NCI-H510A treated with DMSO at 0.1 percent for 48 hours (cell line): ENCODE results near the gene SLC25A48.
"Not testable (repeated sequence)": the region's sequence is repeated elsewhere in the genome, so short reads cannot be mapped to it uniquely, and the experiment has no call there.

Experiments used
- DNase-seq: peaks from one replicate; lab custom pipeline; 2025; lab: John Stamatoyannopoulos, UW

SLC25A48 gene

GRCh38 chr5:135857630-135858311 is 23.3 kb downstream of the SLC25A48 start:
- DNase-seq: no peak

- not testable (repeated sequence) for DNase-seq
These were observed 24.7 kb downstream of the SLC25A48 start for GRCh38 chr5:135859186-135859585.

DNA sequence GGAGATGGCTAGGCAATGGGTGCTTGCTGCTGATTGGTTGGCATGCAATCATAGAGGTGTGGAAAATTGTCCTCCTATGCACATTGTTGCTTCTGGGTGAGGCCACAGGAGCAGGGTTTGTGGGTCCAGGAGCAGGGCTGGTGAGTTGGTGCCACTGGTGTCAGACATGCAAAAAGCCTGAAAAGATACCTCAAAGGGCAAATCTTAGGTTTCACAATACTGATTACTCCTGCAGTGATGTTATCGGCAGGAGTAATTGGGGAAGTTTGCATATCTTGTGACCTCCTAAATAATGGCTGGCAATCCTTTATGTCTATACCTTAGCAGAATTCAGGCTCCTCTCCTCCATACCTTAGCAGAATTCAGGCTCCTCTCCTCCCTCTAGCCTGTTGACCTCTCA is 25.2 kb downstream of the SLC25A48 start:
- no peak for DNase-seq

GRCh38 chr5:135861641-135862040 is 27.2 kb downstream of the SLC25A48 start:
- DNase-seq: no peak

DNA sequence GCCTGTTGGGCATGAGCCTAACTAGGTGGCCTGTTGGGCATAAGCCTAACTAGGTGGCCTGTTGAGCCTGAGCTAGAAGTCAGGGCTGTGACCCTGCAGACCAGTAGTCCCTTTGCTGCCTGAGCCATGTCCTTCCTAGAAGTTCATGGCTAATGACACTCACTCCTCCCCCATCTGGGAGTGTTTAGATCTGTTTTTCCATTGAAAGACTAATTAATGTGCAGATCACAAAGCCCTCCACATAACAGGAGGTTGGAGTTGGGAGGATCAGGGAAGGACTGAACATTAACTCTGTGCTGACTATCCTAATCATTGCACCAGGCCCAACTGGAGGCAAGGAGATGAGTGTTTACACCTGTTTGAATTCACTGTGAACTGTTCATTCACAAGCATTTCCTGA is 27.6 kb downstream of the SLC25A48 start:
- no peak for DNase-seq

- no peak for DNase-seq
These were observed 28.3 kb downstream of the SLC25A48 start for GRCh38 chr5:135862744-135863143.

GRCh38 chr5:135864503-135865435 is 30.3 kb downstream of the SLC25A48 start:
- DNase-seq: no peak

GRCh38 chr5:135866016-135866415 is 31.6 kb downstream of the SLC25A48 start:
- no peak for DNase-seq

GRCh38 chr5:135867599-135867998 is 33.1 kb downstream of the SLC25A48 start:
- DNase-seq: no peak

GRCh38 chr5:135868681-135869080 is 34.2 kb downstream of the SLC25A48 start:
- no peak for DNase-seq

DNA sequence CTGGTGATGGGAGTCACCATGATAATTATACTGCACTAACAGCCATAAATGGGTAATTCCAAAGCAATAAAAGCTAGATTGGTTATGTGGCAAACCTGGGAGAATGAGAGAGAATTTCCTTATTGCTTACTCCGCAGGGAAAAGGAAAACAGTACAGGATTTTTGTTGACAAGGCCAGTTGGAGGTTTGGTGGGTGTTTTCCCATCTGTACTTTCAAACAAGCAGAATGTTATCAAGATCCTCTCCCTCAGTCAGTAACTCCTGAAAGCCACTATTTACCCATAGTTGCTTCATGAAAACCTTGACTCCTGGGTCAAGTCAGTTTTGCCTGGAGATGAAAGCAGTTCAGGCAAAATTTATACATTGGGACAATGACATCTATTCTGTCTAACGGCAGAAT is 34.8 kb downstream of the SLC25A48 start:
- no peak for DNase-seq

DNA sequence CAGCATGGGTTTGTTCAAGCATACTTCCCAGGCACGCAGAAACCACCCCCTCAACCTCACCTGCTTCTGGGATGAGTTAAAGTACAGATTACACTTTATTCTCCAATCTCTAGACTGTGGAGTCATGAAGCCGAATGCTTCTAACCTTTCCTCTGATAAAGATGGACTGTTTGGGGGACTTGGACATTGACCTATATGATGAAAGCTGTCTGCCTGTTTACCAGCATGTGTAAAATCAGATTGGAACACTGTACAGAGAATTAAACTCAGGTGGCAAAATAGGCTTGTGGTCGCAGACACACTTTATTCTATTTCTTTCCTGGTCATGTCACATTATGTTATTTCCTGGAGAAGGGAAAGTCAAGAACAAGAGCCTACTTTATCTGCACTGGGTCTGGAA is 35.5 kb downstream of the SLC25A48 start:
- no peak for DNase-seq

GRCh38 chr5:135871268-135871915 is 36.9 kb downstream of the SLC25A48 start:
- no peak for DNase-seq

DNA sequence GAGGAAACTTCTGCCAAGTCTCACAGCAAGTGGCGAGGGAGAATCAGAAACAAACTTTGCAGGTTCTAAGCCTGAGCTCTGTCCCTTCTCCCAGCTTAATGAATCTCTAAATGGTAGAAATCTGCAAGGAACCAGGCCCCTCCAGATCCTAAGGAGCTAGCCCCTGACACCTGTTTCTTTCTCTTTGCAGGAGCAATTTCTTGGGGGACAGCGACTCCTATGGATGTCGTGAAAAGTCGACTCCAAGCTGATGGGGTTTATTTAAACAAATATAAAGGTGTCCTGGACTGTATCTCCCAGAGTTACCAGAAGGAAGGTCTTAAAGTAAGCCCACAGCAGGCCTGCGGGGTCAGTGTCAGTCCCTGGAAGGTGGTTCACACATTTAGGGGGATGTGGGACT is 39.4 kb downstream of the SLC25A48 start:
- no peak for DNase-seq

DNA sequence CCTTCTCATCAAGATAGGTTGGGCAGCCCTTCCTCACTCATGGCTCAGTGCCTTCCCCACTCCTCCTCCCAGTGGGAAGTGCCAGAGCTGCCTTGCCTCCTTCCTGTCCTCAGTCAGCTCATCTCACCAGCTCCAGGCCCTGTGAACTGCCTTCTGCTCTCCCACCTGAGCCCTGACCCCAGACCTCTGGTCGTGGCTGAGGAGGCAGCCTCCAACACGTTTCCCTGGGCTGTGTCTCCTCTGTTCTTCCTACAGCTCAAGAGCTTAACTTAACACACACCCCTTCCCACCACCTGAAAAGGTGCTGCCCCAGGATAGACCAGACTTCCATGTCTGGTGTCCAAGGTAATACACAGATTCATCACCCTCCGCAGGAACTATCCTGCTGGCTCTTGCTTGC is 40.0 kb downstream of the SLC25A48 start:
- DNase-seq: no peak

- no peak for DNase-seq
These were observed 41.1 kb downstream of the SLC25A48 start for GRCh38 chr5:135875567-135875966.

- DNase-seq: no peak
These were observed 41.7 kb downstream of the SLC25A48 start for GRCh38 chr5:135876146-135876545.

DNA sequence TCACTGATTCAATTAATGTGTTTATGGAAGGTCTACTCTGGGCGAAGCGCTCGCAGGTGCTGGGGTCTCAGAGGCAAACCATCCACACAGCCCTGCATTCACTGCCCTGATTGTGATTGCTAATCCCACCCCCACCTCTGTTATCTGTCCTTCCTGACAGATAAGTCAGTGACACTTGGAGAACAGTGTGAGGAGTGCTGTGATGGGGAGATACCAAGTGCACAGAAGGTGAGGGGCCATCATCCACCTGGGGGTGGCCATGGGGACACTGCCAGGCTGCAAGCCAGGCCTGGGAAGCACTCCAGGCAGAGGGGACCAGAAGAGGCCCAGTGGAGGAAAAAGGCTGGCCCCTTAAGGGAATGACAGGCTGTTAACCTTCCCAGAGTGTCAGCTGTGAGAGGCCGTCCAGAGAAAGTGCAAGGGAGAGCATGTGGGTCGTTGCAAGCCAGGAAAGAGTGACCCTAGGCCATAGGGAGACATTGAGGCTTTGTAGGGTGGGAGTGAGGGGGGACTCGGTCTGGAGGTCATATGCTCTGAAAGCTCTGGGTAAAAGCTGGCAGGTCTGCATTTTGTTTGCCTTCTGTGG is 43.2 kb downstream of the SLC25A48 start:
- DNase-seq: no peak

DNA sequence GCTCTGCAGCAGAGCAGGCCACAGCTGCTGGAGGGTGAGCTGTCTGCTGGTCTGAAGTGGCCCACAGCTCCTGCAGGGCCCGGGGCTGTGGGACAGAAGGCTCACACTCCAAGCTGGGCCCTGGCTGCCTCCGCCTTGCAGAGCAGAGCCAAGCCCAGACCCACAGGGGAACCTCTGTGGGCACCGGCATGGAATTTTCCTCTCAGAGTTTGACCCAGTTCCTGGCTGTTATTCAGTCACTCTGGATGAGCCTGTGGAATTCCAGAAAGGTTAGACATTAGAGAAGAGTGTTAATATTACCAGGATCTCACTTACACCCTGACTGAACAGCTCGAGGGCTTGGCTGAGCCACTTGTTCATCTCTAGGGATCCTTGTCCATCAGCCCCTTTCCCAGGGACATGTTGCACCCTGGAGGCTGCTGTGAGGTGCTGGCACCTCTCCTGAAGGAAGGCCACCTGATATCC is 43.7 kb downstream of the SLC25A48 start:
- DNase-seq: no peak

GRCh38 chr5:135879591-135879990 is 45.1 kb downstream of the SLC25A48 start:
- DNase-seq: no peak

GRCh38 chr5:135880278-135880677 is 45.8 kb downstream of the SLC25A48 start:
- no peak for DNase-seq

DNA sequence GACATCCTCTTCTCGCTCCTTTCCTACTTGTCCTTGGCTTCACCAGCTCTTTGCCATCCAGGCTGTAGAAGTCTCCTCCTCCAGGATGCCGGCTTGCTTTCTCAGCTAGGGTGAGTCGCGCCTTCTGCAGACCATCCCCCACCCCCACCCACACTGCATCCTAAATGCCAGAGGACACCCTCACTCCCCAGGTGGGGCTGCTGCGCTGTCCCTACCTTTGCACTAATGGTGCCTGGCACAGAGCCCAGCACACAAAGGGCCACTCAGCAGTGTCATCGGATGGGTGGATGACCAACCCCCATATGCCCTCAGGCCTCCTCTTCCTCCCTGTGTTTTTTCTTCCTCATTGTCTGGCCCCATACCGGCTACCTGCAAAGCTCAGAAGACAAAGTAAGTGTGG is 46.3 kb downstream of the SLC25A48 start:
- DNase-seq: no peak
